ENCODE measurements around the gene DIAPH3. TPM values are rescaled to one million over a fixed set of nuclear protein-coding genes. Genes with fewer than 3 reads are reported as not detected.

The DIAPH3 gene
- polyA plus RNA-seq, 2 of the 4 experiments (the other 2 are of a cell fraction): 10.8 to 13.6 TPM

GRCh38 chr13:59957438-59957837 lies 206.3 kb downstream of the DIAPH3 start:
- ATAC-seq (no peak), DNase-seq (ENCODE audit: low read depth in 1 of 2, low spot score in 1 of 2) (no peak), FAIRE-seq (no peak)
- ChIA-PET POLR2A (no interaction called here), CTCF (no interaction called here)
- no peak overlapping the region for H3K27ac ChIP-seq
- no peak overlapping the region for H3K4me3 ChIP-seq
- H3K4me1 ChIP-seq: no peaks in the 10 kb centered on the region
- no peak overlapping the region for H3K4me2 ChIP-seq
- TF ChIP-seq MAFK (IDR thresholded peaks at IDR 0.05; ENCODE audit: partially characterized antibody) (peak; percentile 62), NPAS2 (CRISPR knock-in tag; IDR thresholded peaks at IDR 0.05; ENCODE audit: borderline replicate concordance) (no peak), CHD4 (IDR thresholded peaks at IDR 0.05; ENCODE audit: borderline replicate concordance) (no peak)
- WGBS (ENCODE audit: missing lambda C conversion rate): 89% methylated on average over 2 of the region's 2 CpGs
- no peaks in the 10 kb centered on the region for H3K9me3 ChIP-seq

DNA sequence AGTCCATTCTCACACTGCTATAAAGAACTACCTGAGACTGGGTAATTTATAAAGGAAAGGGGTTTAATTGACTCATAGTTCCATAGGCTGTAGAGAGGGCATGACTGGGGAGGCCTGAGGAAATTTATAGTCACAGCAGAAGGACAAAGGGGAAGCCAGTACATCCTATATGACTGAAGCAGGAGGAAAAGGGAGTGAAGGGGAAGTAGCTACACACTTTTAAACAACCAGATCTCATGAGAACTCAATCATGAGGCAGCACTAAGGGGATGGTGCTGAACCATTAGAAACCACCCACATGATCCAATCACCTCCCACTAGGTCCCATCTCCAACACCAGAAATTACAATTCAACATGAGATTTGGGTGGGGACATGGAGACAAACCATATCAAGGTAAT lies 209.1 kb downstream of the DIAPH3 start:
- FAIRE-seq: no peak
- POLR2A ChIA-PET: no interaction called here
- ATAC-seq: no peak
- Histone ChIP-seq H3K4me3 (no peak overlapping the region), H3K4me1 (no peaks in the 10 kb centered on the region), H3K9me3 (no peaks in the 10 kb centered on the region), H3K4me2 (no peak overlapping the region), H3K27ac (no peak overlapping the region)
- CTCF ChIA-PET: no interaction called here
- TF ChIP-seq NFE2L2 (conservative IDR thresholded peaks at IDR 0.05; ENCODE audit: low read length) (no peak), ZFP36 (IDR thresholded peaks at IDR 0.05; ENCODE audit: borderline replicate concordance, partially characterized antibody) (no peak), USF2 (IDR thresholded peaks at IDR 0.05) (no peak), EHF (CRISPR knock-in tag; IDR thresholded peaks at IDR 0.05) (no peak), KDM1A (IDR thresholded peaks at IDR 0.05; ENCODE audit: low read depth) (no peak), TFCP2L1 (CRISPR knock-in tag; IDR thresholded peaks at IDR 0.05) (no peak), EP300 (IDR thresholded peaks at IDR 0.05) (no peak), PHF8 (IDR thresholded peaks at IDR 0.05; ENCODE audit: borderline replicate concordance, low read depth) (no peak), RNF2 (IDR thresholded peaks at IDR 0.05; ENCODE audit: borderline replicate concordance, low read depth) (no peak), CHD2 (IDR thresholded peaks at IDR 0.05; ENCODE audit: low read length, partially characterized antibody) (no peak)
- TF ChIP-seq, protein P1, sequence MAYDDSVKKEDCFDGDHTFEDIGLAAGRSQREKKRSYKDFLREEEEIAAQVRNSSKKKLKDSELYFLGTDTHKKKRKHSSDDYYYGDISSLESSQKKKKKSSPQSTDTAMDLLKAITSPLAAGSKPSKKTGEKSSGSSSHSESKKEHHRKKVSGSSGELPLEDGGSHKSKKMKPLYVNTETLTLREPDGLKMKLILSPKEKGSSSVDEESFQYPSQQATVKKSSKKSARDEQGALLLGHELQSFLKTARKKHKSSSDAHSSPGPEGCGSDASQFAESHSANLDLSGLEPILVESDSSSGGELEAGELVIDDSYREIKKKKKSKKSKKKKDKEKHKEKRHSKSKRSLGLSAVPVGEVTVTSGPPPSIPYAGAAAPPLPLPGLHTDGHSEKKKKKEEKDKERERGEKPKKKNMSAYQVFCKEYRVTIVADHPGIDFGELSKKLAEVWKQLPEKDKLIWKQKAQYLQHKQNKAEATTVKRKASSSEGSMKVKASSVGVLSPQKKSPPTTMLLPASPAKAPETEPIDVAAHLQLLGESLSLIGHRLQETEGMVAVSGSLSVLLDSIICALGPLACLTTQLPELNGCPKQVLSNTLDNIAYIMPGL (CRISPR knock-in tag; IDR thresholded peaks at IDR 0.05; ENCODE audit: borderline replicate concordance): no peak
- DNase-seq (ENCODE audit: low read depth in 1 of 2, low spot score in 1 of 2): no peak

- Histone ChIP-seq H3K4me3 (no peak overlapping the region), H3K27ac (no peak overlapping the region), H3K9me3 (no peaks in the 10 kb centered on the region), H3K4me1 (no peaks in the 10 kb centered on the region), H3K4me2 (no peak overlapping the region)
- FAIRE-seq: no peak
- ATAC-seq: no peak
- DNase-seq (ENCODE audit: low read depth in 1 of 2, low spot score in 1 of 2): no peak
- TF ChIP-seq MAFK (IDR thresholded peaks at IDR 0.05; ENCODE audit: partially characterized antibody) (no peak), CEBPB (IDR thresholded peaks at IDR 0.05) (no peak), RNF2 (IDR thresholded peaks at IDR 0.05; ENCODE audit: borderline replicate concordance, low read depth) (no peak), USF2 (IDR thresholded peaks at IDR 0.05) (no peak), NFE2L2 (conservative IDR thresholded peaks at IDR 0.05; ENCODE audit: low read length) (no peak), FOXS1 (CRISPR knock-in tag; IDR thresholded peaks at IDR 0.05) (no peak), FOSB (CRISPR knock-in tag; IDR thresholded peaks at IDR 0.05) (no peak)
- ChIA-PET CTCF (interaction anchor here (1.4 kb wide), 1 partner anchor 21 kb away, joined by 3 read pairs; no protein-coding TSS in a partner anchor), POLR2A (no interaction called here)
- 83% methylated on average over 2 of the region's 2 CpGs for WGBS (ENCODE audit: missing lambda C conversion rate)
Observed at GRCh38 chr13:59951011-59951410, 212.7 kb downstream of the DIAPH3 start.

GRCh38 chr13:59950266-59950665 lies 213.5 kb downstream of the DIAPH3 start:
- no peak for DNase-seq (ENCODE audit: low read depth in 1 of 2, low spot score in 1 of 2)
- H3K27ac ChIP-seq: no peak overlapping the region
- no peak overlapping the region for H3K4me2 ChIP-seq
- H3K4me3 ChIP-seq: no peak overlapping the region
- 85% methylated on average over 2 of the region's 2 CpGs for WGBS (ENCODE audit: missing lambda C conversion rate)
- FAIRE-seq: no peak
- H3K9me3 ChIP-seq: no peaks in the 10 kb centered on the region
- POLR2A ChIA-PET: no interaction called here
- no peak for ATAC-seq
- no peaks in the 10 kb centered on the region for H3K4me1 ChIP-seq
- CTCF ChIA-PET: interaction anchor here (1.4 kb wide), 1 partner anchor 22 kb away, joined by 3 read pairs; no protein-coding TSS in a partner anchor
- no peak for TF ChIP-seq NR3C1 (IDR thresholded peaks at IDR 0.05)
- TF ChIP-seq HDAC2 (IDR thresholded peaks at IDR 0.05): no peak
- no peak for TF ChIP-seq CEBPB (IDR thresholded peaks at IDR 0.05)
- TF ChIP-seq MAZ (IDR thresholded peaks at IDR 0.05; ENCODE audit: borderline replicate concordance, low read depth, low read length): no peak
- no peak for TF ChIP-seq JUNB (IDR thresholded peaks at IDR 0.05)
- TF ChIP-seq, protein P2, sequence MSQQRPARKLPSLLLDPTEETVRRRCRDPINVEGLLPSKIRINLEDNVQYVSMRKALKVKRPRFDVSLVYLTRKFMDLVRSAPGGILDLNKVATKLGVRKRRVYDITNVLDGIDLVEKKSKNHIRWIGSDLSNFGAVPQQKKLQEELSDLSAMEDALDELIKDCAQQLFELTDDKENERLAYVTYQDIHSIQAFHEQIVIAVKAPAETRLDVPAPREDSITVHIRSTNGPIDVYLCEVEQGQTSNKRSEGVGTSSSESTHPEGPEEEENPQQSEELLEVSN (IDR thresholded peaks at IDR 0.05; ENCODE audit: borderline replicate concordance, low read depth): no peak
- TF ChIP-seq HEYL (CRISPR knock-in tag; IDR thresholded peaks at IDR 0.05): no peak
- no peak for TF ChIP-seq RNF2 (IDR thresholded peaks at IDR 0.05; ENCODE audit: borderline replicate concordance, low read depth)
- TF ChIP-seq FOSB (CRISPR knock-in tag; IDR thresholded peaks at IDR 0.05): no peak
- TF ChIP-seq, protein P3, sequence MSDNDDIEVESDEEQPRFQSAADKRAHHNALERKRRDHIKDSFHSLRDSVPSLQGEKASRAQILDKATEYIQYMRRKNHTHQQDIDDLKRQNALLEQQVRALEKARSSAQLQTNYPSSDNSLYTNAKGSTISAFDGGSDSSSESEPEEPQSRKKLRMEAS (IDR thresholded peaks at IDR 0.05): no peak
- no peak for TF ChIP-seq EHF (CRISPR knock-in tag; IDR thresholded peaks at IDR 0.05)
- TF ChIP-seq RAD21 (conservative IDR thresholded peaks at IDR 0.05 in 1 of 2, IDR thresholded peaks at IDR 0.05 in 1 of 2): no peak
- no peak for TF ChIP-seq CHD2 (IDR thresholded peaks at IDR 0.05; ENCODE audit: low read length, partially characterized antibody)
- TF ChIP-seq EP300 (IDR thresholded peaks at IDR 0.05): no peak
- no peak for TF ChIP-seq SREBF2 (IDR thresholded peaks at IDR 0.05)
